ENCODE data around the gene SFSWAP.
A peak's percentile ranks its signal among the peaks of the same experiment; 100 is the strongest.
"Not testable (repeated sequence)": the region's sequence is repeated elsewhere in the genome, so short reads cannot be mapped to it uniquely, and the experiment has no call there.

Gene SFSWAP

GRCh38 chr12:131808744-131809371 is 98.0 kb downstream of the SFSWAP start:
- DNase-seq (ENCODE audit: low read depth, low spot score), result no peak
- no peak for TF ChIP-seq CTCF (IDR thresholded peaks at IDR 0.05; ENCODE audit: insufficient read depth, low read length, missing control alignments)
- CTCF ChIA-PET, result no interaction called here
- POLR2A ChIA-PET, result no interaction called here
- 0 out of 2 replicates have a peak overlapping the region, but pooled peaks have one; percentile 6 for H3K4me3 ChIP-seq (ENCODE audit: low read depth, low read length)

- POLR2A ChIA-PET; CTCF ChIA-PET; H3K4me3 ChIP-seq (ENCODE audit: low read depth, low read length); DNase-seq (ENCODE audit: low read depth, low spot score): not testable (repeated sequence)
These were observed 98.8 kb downstream of the SFSWAP start for GRCh38 chr12:131809476-131810254.

GRCh38 chr12:131810726-131811125 is 99.8 kb downstream of the SFSWAP start:
- no peak for TF ChIP-seq CTCF (IDR thresholded peaks at IDR 0.05; ENCODE audit: insufficient read depth, low read length, missing control alignments)
- H3K4me3 ChIP-seq (ENCODE audit: low read depth, low read length), result no peak overlapping the region
- ChIA-PET CTCF (interaction anchor here (1.4 kb wide), 1 partner anchor 20 kb away, joined by 4 read pairs; no protein-coding TSS in a partner anchor), POLR2A (no interaction called here)
- no peak for DNase-seq (ENCODE audit: low read depth, low spot score)

- TF ChIP-seq CTCF (IDR thresholded peaks at IDR 0.05; ENCODE audit: insufficient read depth, low read length, missing control alignments), result no peak
- CTCF ChIA-PET, result interaction anchor here (2.0 kb wide), 1 partner anchor 15 kb away, joined by 5 read pairs; no protein-coding TSS in a partner anchor
These were observed 104.2 kb downstream of the SFSWAP start for GRCh38 chr12:131815131-131815530.

GRCh38 chr12:131816495-131816894 is 105.6 kb downstream of the SFSWAP start:
- DNase-seq (ENCODE audit: low read depth, low spot score), result no peak
- ChIA-PET CTCF (interaction anchor here (2.0 kb wide), 1 partner anchor 14 kb away, joined by 5 read pairs; no protein-coding TSS in a partner anchor), POLR2A (no interaction called here)
- no peak for TF ChIP-seq CTCF (IDR thresholded peaks at IDR 0.05; ENCODE audit: insufficient read depth, low read length, missing control alignments)
- H3K4me3 ChIP-seq (ENCODE audit: low read depth, low read length), result no peak overlapping the region

More at GRCh38 chr12:131815131-131815530, 104.2 kb downstream of the SFSWAP start:
- no peak for DNase-seq (ENCODE audit: low read depth, low spot score)
- POLR2A ChIA-PET, result no interaction called here
- H3K4me3 ChIP-seq (ENCODE audit: low read depth, low read length), result no peak overlapping the region

- no peak overlapping the region for H3K4me3 ChIP-seq (ENCODE audit: low read depth, low read length)
- TF ChIP-seq CTCF (IDR thresholded peaks at IDR 0.05; ENCODE audit: insufficient read depth, low read length, missing control alignments), result no peak
- ChIA-PET CTCF (interaction anchor here (0.6 kb wide), 2 partner anchors 12 to 13 kb away, joined by 3 to 4 read pairs; no protein-coding TSS in a partner anchor), POLR2A (no interaction called here)
- DNase-seq (ENCODE audit: low read depth, low spot score), result no peak
These were observed 106.4 kb downstream of the SFSWAP start for GRCh38 chr12:131817241-131817640.

All from AG04449 (cell line).